HFFc6 (cell line): Measurements from ENCODE around the gene DIO1. TPM values are rescaled to one million over a fixed set of nuclear protein-coding genes. Genes with fewer than 3 reads are reported as not detected.
A peak's percentile ranks its signal among the peaks of the same experiment; 100 is the strongest.
"Not testable (repeated sequence)": the region's sequence is repeated elsewhere in the genome, so short reads cannot be mapped to it uniquely, and the experiment has no call there.

Source experiments
- DNase-seq: peaks from one replicate; pipeline ENCODE4 v3.0.0-alpha.2; 2018
- H3K27ac Mint-ChIP-seq: 2 replicates; pipeline ENCODE4 v1.8.0; 2020; ENCODE audit warnings: mild to moderate bottlenecking, mixed read lengths
- H3K27me3 Mint-ChIP-seq: 2 replicates; pipeline ENCODE4 v1.8.0; 2021; ENCODE audit warnings: mild to moderate bottlenecking, moderate library complexity, mixed read lengths; ENCODE audit not compliant: insufficient read depth
- H3K36me3 Mint-ChIP-seq: 2 replicates; pipeline ENCODE4 v1.8.0; 2021; ENCODE audit warnings: low read depth, mixed read lengths
- H3K4me1 Mint-ChIP-seq: 2 replicates; pipeline ENCODE4 v1.8.0; 2020; ENCODE audit warnings: low read depth, mixed read lengths
- H3K4me3 Mint-ChIP-seq: 2 replicates; pipeline ENCODE4 v1.8.0; 2020; ENCODE audit warnings: mild to moderate bottlenecking, moderate library complexity, mixed read lengths
- H3K9me3 Mint-ChIP-seq: 2 replicates; pipeline ENCODE4 v1.8.0; 2020; ENCODE audit warnings: mild to moderate bottlenecking, mixed read lengths
- CTCF ChIP-seq: fragments of 200-600 bp; sonication (generic); IDR thresholded peaks from 2 replicates; pipeline ENCODE4 v1.5.0; 2021; ENCODE audit warnings: antibody characterized with exemption, mild to moderate bottlenecking
- total RNA-seq, 6 experiments: library from RNA; stranded (reverse); fragmentation: NEBNext Ultra II Directional; extraction: Animal tissue kit (Norgen Biotek cat#: 25700); gene quantifications; 2 replicates in 1 of 6; 3 replicates in 5 of 6; pipeline ENCODE4 v1.2.3, GENCODE V29; 2021

DIO1 gene
- total RNA-seq, 6 experiments from 2014 or later, result not detected

GRCh38 chr1:53878492-53879105, 15.4 kb upstream of the DIO1 start:
- DNase-seq, result peak; percentile 58

GRCh38 chr1:53881853-53882252, 12.1 kb upstream of the DIO1 start:
- not testable (repeated sequence) for H3K9me3 Mint-ChIP-seq, DNase-seq, H3K27me3 Mint-ChIP-seq, H3K4me3 Mint-ChIP-seq, H3K4me1 Mint-ChIP-seq, H3K27ac Mint-ChIP-seq
- H3K36me3 Mint-ChIP-seq, result peaks cover 25% of the 10 kb centered on the region

More at GRCh38 chr1:53878492-53879105, 15.4 kb upstream of the DIO1 start:
- peak; percentile 89 for TF ChIP-seq CTCF
- H3K4me3 Mint-ChIP-seq, result no peak overlapping the region
- H3K27ac Mint-ChIP-seq, result no peak overlapping the region
- no peaks in the 10 kb centered on the region for H3K4me1 Mint-ChIP-seq
- H3K36me3 Mint-ChIP-seq, result peaks cover 29% of the 10 kb centered on the region
- no peaks in the 10 kb centered on the region for H3K9me3 Mint-ChIP-seq
- no peaks in the 10 kb centered on the region for H3K27me3 Mint-ChIP-seq

GRCh38 chr1:53883600-53883999, 10.4 kb upstream of the DIO1 start:
- not testable (repeated sequence) for DNase-seq, H3K9me3 Mint-ChIP-seq, H3K27ac Mint-ChIP-seq, H3K4me1 Mint-ChIP-seq, H3K27me3 Mint-ChIP-seq, H3K4me3 Mint-ChIP-seq
- peaks cover 24% of the 10 kb centered on the region for H3K36me3 Mint-ChIP-seq

GRCh38 chr1:53888681-53889080, 5.3 kb upstream of the DIO1 start:
- no peaks in the 10 kb centered on the region for H3K9me3 Mint-ChIP-seq
- H3K27me3 Mint-ChIP-seq, result no peaks in the 10 kb centered on the region; the same call in 1 of the 2 replicates
- DNase-seq, result no peak
- H3K36me3 Mint-ChIP-seq, result peaks cover 5% of the 10 kb centered on the region; the same call in 1 of the 2 replicates
- H3K27ac Mint-ChIP-seq, result no peak overlapping the region
- no peak for TF ChIP-seq CTCF
- peaks cover 23% of the 10 kb centered on the region for H3K4me1 Mint-ChIP-seq
- peak overlapping the region; percentile 93 for H3K4me3 Mint-ChIP-seq

GRCh38 chr1:53889304-53890298, 4.4 kb upstream of the DIO1 start, which contains the start of gene YIPF1:
Gene YIPF1 (minus strand): TSS chr1:53889797. CDS start chr1:53888937, 860 bp downstream.
- Mint-ChIP-seq H3K9me3 (no peaks in the 10 kb centered on the region), H3K4me1 (peaks cover 23% of the 10 kb centered on the region), H3K4me3 (peak within 1 kb of the TSS; percentile 93), H3K36me3 (peaks cover 5% of the 10 kb centered on the region; the same call in 1 of the 2 replicates), H3K27ac (peak within 1 kb of the TSS; percentile 96), H3K27me3 (peaks cover 2% of the 10 kb centered on the region)
- no peak for TF ChIP-seq CTCF
- peak; percentile 78 for DNase-seq

GRCh38 chr1:53890522-53890941, 3.5 kb upstream of the DIO1 start:
- H3K4me1 Mint-ChIP-seq, result peaks cover 26% of the 10 kb centered on the region
- no peaks in the 10 kb centered on the region for H3K9me3 Mint-ChIP-seq
- H3K36me3 Mint-ChIP-seq, result peaks cover 5% of the 10 kb centered on the region; the same call in 1 of the 2 replicates
- H3K27ac Mint-ChIP-seq, result peak overlapping the region; percentile 96; the same call in 1 of the 2 replicates
- TF ChIP-seq CTCF, result no peak
- H3K4me3 Mint-ChIP-seq, result peak overlapping the region; percentile 93
- H3K27me3 Mint-ChIP-seq, result peaks cover 2% of the 10 kb centered on the region
- no peak for DNase-seq
